Activated CD4-positive, alpha-beta T cell treated with anti-CD3 and anti-CD28 coated beads for 1 hour (primary cell): ENCODE results near the gene LRRC49.
"Not testable (repeated sequence)": the region's sequence is repeated elsewhere in the genome, so short reads cannot be mapped to it uniquely, and the experiment has no call there.

Experiments
- DNase-seq: peaks from one replicate; pipeline ENCODE4 v3.0.0-alpha.2; 2020

Gene LRRC49

DNA sequence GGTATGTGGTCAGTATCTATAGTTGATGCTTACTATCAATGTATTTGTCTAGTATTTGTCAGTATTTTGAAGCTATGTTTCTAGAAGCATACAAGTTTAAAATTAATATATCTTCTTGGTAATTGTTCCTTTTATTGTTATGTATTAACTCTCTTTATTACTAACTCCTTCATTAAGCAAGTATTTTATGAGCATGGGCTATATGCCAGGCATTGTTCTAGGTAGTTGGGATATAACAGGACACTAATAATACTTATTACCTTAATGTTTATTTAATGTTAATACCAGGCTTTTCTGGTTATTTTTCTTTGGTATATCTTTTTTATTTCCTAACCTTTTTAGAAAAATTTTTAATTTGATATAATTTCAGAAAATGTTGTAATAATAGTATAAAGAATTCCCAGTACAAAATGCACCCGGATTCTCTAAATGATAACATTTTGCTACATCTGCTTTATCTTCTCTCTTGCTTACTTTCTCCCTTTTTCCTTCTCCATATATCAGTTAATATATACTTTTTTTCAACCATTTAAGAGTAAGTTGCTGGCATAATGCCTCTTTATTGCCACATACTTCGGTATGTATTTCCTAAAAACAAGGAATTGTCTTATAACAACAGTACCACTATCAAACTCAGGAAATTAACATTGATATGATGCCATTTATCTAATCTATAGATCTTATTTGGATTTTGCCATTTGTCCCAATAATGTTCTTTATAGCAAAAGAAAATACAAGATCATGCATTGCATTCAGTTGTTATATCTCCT lies 30.9 kb downstream of the LRRC49 start:
- DNase-seq, result no peak

DNA sequence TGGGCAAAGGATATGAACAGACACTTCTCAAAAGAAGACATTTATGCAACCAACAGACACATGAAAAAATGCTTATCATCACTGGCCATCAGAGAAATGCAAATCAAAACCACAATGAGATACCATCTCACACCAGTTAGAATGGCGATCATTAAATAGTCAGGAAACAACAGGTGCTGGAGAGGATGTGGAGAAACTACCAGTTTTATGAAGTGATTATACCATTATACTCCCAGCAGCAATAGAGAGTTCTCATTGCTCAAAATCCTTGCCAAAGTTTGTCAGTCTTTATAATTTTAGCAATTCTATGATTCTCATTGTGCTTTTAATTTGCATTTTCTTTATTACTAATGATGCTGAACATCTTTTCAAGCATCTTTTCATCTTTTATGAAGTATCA lies 34.3 kb downstream of the LRRC49 start:
- not testable (repeated sequence) for DNase-seq

DNA sequence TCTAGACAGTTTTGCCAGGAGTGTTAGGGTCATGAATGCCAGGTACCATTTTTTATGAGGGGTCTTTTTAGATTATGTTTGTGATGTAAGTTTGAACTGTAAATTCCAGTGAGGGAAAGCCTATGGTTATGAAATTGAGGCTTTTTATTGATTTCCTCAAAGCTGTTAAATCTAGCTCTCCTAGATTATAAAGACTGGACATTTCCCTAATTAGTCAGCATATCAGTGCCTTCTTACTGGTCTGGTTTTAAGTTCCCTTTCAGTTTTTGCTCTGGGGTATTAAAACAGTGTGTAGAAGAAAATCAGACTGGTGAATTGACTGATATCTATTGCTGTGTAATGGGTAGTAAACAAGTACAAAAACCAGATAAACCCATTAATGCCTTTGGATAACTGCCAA lies 39.2 kb downstream of the LRRC49 start:
- no peak for DNase-seq

GRCh38 chr15:70932397-70932796 lies 39.8 kb downstream of the LRRC49 start:
- DNase-seq, result no peak

DNA sequence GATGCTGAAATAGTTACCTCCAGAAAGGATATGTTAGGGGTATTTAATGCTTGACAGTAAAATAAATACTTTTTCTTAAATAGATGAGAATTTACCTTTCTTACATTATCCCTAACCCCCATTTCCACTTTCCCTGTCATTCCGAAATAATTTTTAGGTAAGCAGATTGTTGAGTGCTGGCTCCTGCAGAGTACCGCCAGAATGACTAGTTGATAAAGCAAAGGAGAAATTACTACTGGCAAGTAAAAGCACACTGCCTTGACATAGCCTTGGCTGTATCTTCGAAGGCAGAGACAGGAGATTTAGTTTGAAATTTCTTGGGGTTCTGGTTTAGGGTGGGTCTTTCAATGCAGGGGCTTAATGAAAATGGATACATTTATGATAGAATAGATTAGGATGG lies 40.8 kb downstream of the LRRC49 start:
- no peak for DNase-seq

- DNase-seq, result no peak
Measured at GRCh38 chr15:70935631-70936030, 43.0 kb downstream of the LRRC49 start.

DNA sequence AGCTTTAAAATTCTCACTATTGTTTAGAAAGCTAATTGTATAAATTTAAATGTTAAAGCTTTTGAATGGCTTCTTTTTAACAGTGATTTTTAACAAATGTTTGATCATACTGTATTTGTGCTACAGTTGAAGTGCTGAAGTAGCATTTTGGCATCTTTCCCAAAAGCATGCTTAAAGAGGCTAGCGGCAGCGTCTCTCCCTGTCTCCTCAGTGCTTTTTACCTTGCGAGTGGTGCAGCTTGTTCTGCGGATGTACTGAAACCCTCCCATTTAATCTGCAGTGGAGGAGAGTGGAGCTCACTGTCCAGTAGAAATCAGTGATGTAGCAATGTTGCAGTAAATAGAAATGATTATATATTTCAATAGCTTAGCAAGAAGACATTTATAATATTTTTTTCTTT lies 43.7 kb downstream of the LRRC49 start:
- no peak for DNase-seq

GRCh38 chr15:70943285-70943684 lies 50.7 kb downstream of the LRRC49 start:
- DNase-seq, result not testable (repeated sequence)

DNA sequence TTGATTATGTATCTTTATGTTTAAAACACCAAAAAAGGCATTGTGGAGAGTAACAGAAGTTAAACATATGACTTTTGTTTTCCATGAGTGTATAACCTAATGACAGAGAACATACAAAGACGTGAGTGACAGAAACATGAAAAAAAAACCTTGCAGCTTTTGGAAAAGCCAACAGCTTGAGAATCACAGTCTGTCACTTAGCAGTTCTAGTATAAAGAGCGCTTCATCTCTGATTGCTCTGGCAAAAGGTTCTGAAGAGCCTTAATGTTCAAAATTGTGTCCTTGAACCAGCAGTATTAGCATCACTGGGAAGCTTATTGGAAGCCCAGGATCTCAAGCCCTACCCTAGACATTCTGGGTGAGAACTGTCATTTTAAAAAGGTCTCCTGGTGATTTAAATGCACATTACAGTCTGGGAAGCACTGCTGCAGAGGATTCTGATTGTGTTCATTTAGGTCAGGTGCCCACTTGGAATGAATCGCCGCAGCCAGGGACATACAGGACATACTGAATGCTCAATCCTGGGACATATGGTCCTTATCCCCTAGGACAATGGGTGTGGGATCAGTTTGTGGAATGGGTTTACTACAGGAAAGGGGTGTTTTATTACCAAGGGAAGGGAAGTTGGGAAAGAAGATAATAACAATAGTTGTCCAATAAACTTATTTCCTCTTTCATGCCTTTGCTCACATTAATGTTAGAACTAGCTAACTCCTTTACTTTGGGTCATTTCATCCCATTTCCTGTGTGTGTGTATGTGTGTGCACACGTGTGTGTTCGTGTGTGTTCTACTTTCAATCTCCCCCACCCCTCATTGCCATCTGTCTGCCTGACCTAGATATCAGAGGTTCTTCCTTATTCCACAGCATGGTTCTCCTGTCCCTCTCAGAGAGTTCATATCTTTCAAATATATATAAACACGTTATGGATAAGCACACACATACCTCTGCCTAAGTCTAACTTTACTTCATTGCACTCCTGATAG lies 55.0 kb downstream of the LRRC49 start:
- DNase-seq, result no peak

DNA sequence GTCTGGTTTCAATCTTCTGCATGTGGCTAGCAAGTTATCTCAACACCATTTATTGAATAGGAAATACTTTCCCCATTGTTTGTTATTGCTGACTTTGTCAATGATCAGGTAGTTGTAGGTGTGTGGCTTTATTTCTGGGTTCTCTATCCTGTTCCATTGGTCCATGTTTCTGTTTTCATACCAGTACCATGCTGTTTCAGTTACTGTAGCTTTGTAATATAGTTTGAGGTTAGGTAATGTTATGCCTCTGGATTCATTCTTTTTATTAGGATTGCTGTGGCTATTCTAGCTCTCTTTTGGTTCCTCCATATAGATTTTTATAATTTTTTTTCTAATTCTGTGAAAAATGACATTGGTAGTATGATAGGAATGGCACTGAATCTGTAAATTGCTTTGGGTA lies 58.3 kb downstream of the LRRC49 start:
- no peak for DNase-seq

- DNase-seq, result no peak
Measured at GRCh38 chr15:70954171-70954570, 61.5 kb downstream of the LRRC49 start.

- DNase-seq, result no peak
Measured at GRCh38 chr15:70954733-70955132, 62.1 kb downstream of the LRRC49 start.

GRCh38 chr15:70955151-70955550 lies 62.5 kb downstream of the LRRC49 start:
- no peak for DNase-seq

GRCh38 chr15:70956201-70956995 lies 63.8 kb downstream of the LRRC49 start:
- DNase-seq, result no peak

GRCh38 chr15:70962084-70962483 lies 69.5 kb downstream of the LRRC49 start:
- no peak for DNase-seq

- DNase-seq, result no peak
Measured at GRCh38 chr15:70963199-70963598, 70.6 kb downstream of the LRRC49 start.

- DNase-seq, result no peak
Measured at GRCh38 chr15:70964058-70964457, 71.4 kb downstream of the LRRC49 start.

DNA sequence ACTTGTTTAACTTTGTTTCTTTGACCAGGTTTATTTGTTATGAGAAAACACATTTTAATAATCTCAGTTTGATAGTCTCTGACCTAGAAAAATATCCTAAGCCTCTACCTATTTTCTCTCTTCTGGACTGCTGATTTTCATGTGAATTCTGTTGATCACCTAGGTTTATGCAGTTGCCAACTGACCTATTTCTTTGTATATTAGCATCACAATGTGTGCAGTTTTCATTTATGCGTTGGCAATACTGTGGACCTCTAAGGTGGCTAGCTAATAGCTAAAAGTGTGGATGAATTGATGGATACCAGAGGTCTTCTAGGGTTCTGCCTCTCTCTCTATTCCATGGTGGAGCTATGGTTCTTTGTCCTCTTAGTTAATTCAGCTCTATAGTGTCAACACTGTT lies 72.1 kb downstream of the LRRC49 start:
- no peak for DNase-seq

DNA sequence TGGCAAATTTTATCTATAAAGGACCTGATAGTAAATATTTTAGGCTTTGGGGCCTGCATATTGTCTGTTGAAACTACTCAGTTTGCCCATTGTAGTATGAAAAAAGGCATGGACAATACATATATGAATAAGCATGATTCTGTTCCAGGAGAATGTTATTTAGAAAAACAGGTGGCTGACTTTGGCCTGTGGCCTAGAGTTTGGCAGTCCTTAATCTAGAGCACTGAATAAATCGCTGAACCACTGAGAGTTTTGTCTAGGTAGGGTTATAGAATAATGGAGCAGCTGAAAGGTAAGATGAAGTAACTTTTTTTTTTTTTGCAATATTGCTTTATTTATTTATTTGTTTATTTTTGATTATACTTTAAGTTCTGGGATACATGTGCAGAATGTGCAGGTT lies 75.0 kb downstream of the LRRC49 start:
- no peak for DNase-seq

DNA sequence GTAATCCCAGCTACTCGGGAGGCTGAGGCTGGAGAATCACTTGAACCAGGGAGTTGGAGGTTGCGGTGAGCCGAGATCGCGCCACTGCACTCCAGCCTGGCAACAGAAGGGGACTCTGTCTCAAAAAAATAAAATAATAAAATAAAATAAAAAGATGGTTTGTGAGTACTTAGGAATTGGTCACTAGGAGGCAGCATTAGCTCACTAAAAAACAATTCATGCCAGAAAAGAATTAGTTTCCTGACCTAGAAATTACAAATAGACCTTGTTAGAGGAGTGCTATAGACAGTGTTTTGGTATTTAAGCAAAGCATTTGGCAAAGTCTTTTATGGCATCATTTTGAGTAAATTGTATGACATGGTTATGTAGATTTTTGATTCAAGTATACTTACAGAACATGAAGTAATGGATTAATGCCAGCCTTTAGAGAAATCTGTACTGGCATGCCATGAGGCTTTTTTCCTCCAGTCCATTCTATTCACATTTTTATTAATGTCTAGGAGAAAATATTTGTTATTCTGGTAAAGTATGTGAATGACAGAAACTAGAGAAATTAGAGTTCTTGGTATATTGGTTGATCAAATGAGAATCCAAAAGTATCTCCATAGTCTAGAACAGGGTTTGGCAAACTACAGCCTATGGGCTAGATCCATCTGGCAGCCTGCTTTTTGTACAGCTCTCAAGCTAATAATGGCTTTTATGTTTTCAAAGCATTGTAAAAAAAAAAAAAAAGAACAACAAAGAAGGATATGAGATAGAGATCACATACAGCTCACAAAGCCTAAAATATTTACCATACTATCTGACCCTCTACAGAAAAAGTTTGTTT lies 81.6 kb downstream of the LRRC49 start:
- DNase-seq, result no peak

DNA sequence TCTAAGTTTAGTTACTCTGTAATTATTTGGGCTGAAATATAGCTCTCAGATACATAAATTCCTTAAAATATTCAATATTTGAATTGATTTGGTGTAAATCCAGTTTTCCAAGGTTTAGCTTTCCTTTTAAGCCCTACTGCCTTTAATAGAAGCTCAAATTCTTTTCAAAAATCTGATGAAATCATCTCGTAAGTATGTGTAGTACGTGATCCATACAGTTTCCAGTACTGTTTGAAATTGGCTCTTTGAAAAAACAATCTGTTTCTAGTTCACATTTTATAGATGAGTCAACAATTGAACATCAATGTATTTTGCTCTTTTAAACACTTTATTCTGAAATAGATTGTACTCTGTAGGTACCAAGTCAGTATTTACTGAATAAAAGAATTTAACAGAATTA lies 84.2 kb downstream of the LRRC49 start:
- no peak for DNase-seq

GRCh38 chr15:70995383-70995970 lies 102.9 kb downstream of the LRRC49 start:
- DNase-seq, result no peak
